GM19099 (cell line): ENCODE data around the gene SENP1.

Experiments
- POLR2A ChIP-seq: IDR thresholded peaks from 3 replicates; pipeline ENCODE4 v1.6.1; 2011; ENCODE audit warnings: low read depth; ENCODE audit not compliant: insufficient read length; ENCODE audit errors: extremely low read depth

SENP1 gene

GRCh38 chr12:48031135-48031960 lies 74.5 kb downstream of the SENP1 start:
- no peak for TF ChIP-seq POLR2A

GRCh38 chr12:48030173-48030650 lies 75.7 kb downstream of the SENP1 start:
- no peak for TF ChIP-seq POLR2A

- TF ChIP-seq POLR2A = no peak
These were observed 76.2 kb downstream of the SENP1 start for GRCh38 chr12:48029491-48030172.

GRCh38 chr12:48028541-48029431 lies 77.1 kb downstream of the SENP1 start:
- no peak for TF ChIP-seq POLR2A

GRCh38 chr12:48027183-48028002 lies 78.5 kb downstream of the SENP1 start:
- TF ChIP-seq POLR2A = no peak

- no peak for TF ChIP-seq POLR2A
These were observed 79.6 kb downstream of the SENP1 start for GRCh38 chr12:48026060-48026827.

GRCh38 chr12:48025281-48025680 lies 80.6 kb downstream of the SENP1 start:
- TF ChIP-seq POLR2A = no peak

GRCh38 chr12:48024735-48025134 lies 81.1 kb downstream of the SENP1 start:
- TF ChIP-seq POLR2A = no peak

GRCh38 chr12:48023386-48023785 lies 82.5 kb downstream of the SENP1 start:
- TF ChIP-seq POLR2A = no peak

GRCh38 chr12:48022676-48023385 lies 83.0 kb downstream of the SENP1 start:
- no peak for TF ChIP-seq POLR2A

GRCh38 chr12:48022180-48022521 lies 83.7 kb downstream of the SENP1 start:
- TF ChIP-seq POLR2A = no peak

- TF ChIP-seq POLR2A = no peak
These were observed 84.2 kb downstream of the SENP1 start for GRCh38 chr12:48021485-48022179.
